Measurements from ENCODE around the gene SAT2. TPM values are rescaled to one million over a fixed set of nuclear protein-coding genes. Genes with fewer than 3 reads are reported as not detected.

Gene SAT2
- total RNA-seq, 2 donors from 2014 or later, result 82.7 to 103 TPM

DNA sequence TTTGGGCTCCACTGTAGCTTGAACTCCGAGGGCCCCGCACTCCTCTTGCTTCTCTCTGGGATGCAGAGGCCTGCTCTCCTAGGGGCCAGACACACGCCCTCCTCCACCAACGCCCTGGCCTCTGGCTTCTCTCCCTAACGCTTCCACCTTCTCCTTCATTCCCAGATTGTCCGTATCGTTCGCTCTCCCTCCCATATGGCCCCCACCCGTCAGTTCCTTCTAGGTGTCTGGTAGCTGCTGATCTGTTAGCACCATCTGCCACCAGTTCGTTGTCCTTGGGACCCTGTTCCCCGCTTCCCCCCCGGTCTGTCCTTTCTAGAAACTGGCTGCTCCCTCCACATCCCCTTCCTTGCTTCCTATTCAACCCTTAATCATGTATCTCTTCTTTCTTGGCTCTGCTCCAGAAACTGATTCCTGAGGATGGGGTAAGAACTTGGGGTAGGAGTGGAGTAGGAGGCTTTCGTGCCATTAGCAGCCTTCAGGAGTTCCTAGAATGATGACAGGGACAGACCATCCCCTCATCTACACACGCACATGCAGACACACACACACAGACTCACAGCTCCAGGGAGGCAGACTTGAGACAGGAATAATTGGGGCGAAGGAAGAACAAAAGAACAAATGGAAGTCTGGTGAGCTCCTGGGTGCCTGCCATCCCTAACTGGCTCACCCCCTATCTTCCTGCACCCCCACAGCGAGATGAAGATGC, 27.4 kb upstream of the SAT2 start:
- H3K36me3 ChIP-seq (ENCODE audit: control insufficient read depth, insufficient read depth, low read length), result no peaks in the 10 kb centered on the region
- H3K4me3 ChIP-seq (ENCODE audit: low read length), result no peak overlapping the region
- no peak overlapping the region for H3K9ac ChIP-seq (ENCODE audit: extremely low read depth, low read length, poor library complexity, severe bottlenecking)
- H3K4me1 ChIP-seq (ENCODE audit: control insufficient read depth, insufficient read depth, low read length), result no peaks in the 10 kb centered on the region
- no peaks in the 10 kb centered on the region for H3K9me3 ChIP-seq (ENCODE audit: control insufficient read depth, low read length)
- Mint-ChIP-seq H3K27me3 (ENCODE audit: insufficient read depth) (peaks cover 42% of the 10 kb centered on the region), H3K4me3 (no peak overlapping the region), H3K4me1 (peaks cover 22% of the 10 kb centered on the region), H3K9me3 (no peaks in the 10 kb centered on the region), H3K36me3 (ENCODE audit: low read depth) (no peaks in the 10 kb centered on the region), H3K27ac (no peak overlapping the region)
- H3K27me3 ChIP-seq (ENCODE audit: control insufficient read depth, insufficient read depth, low read length, poor library complexity, severe bottlenecking), result peaks cover 29% of the 10 kb centered on the region
- WGBS, 2 experiments (ENCODE audit: insufficient coverage in 1 of 2, insufficient read length in 1 of 2), result 89% methylated on average over 15 of the region's 16 CpGs; no CpG with 5 or more reads in 1 of the 2 experiments
- H3K27ac ChIP-seq (ENCODE audit: low read depth, low read length), result no peak overlapping the region
- DNase-seq, result no peak
- TF ChIP-seq, protein P1, sequence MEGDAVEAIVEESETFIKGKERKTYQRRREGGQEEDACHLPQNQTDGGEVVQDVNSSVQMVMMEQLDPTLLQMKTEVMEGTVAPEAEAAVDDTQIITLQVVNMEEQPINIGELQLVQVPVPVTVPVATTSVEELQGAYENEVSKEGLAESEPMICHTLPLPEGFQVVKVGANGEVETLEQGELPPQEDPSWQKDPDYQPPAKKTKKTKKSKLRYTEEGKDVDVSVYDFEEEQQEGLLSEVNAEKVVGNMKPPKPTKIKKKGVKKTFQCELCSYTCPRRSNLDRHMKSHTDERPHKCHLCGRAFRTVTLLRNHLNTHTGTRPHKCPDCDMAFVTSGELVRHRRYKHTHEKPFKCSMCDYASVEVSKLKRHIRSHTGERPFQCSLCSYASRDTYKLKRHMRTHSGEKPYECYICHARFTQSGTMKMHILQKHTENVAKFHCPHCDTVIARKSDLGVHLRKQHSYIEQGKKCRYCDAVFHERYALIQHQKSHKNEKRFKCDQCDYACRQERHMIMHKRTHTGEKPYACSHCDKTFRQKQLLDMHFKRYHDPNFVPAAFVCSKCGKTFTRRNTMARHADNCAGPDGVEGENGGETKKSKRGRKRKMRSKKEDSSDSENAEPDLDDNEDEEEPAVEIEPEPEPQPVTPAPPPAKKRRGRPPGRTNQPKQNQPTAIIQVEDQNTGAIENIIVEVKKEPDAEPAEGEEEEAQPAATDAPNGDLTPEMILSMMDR (conservative IDR thresholded peaks at IDR 0.05), result no peak

GRCh38 chr17:7652388-7653356, 25.1 kb upstream of the SAT2 start:
- H3K9me3 ChIP-seq (ENCODE audit: control insufficient read depth, low read length), result no peaks in the 10 kb centered on the region
- no peak for DNase-seq
- 87 to 89% methylated on average over 10 to 12 of the region's 12 CpGs for WGBS, 2 experiments (ENCODE audit: insufficient coverage in 1 of 2, insufficient read length in 1 of 2)
- no peak overlapping the region for H3K27ac Mint-ChIP-seq
- H3K4me1 Mint-ChIP-seq, result peaks cover 24% of the 10 kb centered on the region
- H3K4me1 ChIP-seq (ENCODE audit: control insufficient read depth, insufficient read depth, low read length), result no peaks in the 10 kb centered on the region
- no peak overlapping the region for H3K27ac ChIP-seq (ENCODE audit: low read depth, low read length)
- H3K4me3 Mint-ChIP-seq, result peak overlapping the region; percentile 61
- peaks cover 50% of the 10 kb centered on the region for H3K27me3 Mint-ChIP-seq (ENCODE audit: insufficient read depth)
- H3K4me3 ChIP-seq (ENCODE audit: low read length), result no peak overlapping the region
- no peaks in the 10 kb centered on the region for H3K36me3 ChIP-seq (ENCODE audit: control insufficient read depth, insufficient read depth, low read length)
- TF ChIP-seq, protein P1 (conservative IDR thresholded peaks at IDR 0.05), result no peak
- H3K9me3 Mint-ChIP-seq, result no peaks in the 10 kb centered on the region
- no peak overlapping the region for H3K9ac ChIP-seq (ENCODE audit: extremely low read depth, low read length, poor library complexity, severe bottlenecking)
- no peaks in the 10 kb centered on the region for H3K36me3 Mint-ChIP-seq (ENCODE audit: low read depth)
- peaks cover 31% of the 10 kb centered on the region for H3K27me3 ChIP-seq (ENCODE audit: control insufficient read depth, insufficient read depth, low read length, poor library complexity, severe bottlenecking)

DNA sequence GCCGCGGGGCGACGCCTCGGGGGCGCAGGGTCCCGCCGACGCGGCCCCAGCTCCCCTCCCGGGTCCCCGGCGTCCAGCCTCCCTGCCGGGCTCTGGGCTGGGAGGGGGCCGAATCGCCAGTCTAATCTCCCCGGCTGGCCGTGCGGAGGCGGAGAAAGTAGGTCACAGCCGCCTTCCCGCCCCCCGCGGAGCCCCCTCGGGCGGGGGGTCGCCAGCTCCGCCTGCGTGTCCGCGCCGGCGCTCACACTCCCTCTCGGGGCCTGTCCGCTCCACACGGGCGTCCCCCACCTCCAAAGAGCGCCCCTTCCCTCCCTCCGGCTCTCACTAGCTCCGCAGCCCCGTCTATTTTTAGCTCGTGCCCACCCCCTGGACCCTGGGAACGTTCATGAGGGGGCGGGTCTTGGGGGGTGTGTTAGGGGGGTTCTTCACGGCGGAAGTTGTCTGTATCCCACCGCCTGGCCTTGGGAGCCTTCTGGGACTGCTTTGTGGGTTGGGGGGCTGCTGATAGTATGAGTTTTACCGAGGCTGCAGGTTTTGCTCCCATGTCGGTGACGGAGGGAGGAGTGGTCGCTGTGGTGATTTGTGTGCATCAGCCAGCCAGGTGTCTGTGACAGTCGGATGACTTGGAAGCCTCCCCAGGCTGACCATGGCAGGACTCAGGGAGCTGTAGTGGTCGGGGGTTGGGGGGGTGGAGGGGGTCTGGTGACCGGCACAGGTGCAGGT, 24.2 kb upstream of the SAT2 start:
- Histone ChIP-seq H3K4me1 (ENCODE audit: control insufficient read depth, insufficient read depth, low read length) (no peaks in the 10 kb centered on the region), H3K9me3 (ENCODE audit: control insufficient read depth, low read length) (no peaks in the 10 kb centered on the region), H3K27ac (ENCODE audit: low read depth, low read length) (no peak overlapping the region), H3K4me3 (ENCODE audit: low read length) (peak overlapping the region; percentile 80), H3K9ac (ENCODE audit: extremely low read depth, low read length, poor library complexity, severe bottlenecking) (peak overlapping the region; percentile 44), H3K36me3 (ENCODE audit: control insufficient read depth, insufficient read depth, low read length) (no peaks in the 10 kb centered on the region), H3K27me3 (ENCODE audit: control insufficient read depth, insufficient read depth, low read length, poor library complexity, severe bottlenecking) (peaks cover 31% of the 10 kb centered on the region)
- 7 to 13% methylated on average over 16 to 43 of the region's 54 CpGs for WGBS, 2 experiments (ENCODE audit: insufficient coverage in 1 of 2, insufficient read length in 1 of 2)
- Mint-ChIP-seq H3K27me3 (ENCODE audit: insufficient read depth) (peaks cover 50% of the 10 kb centered on the region), H3K4me1 (peaks cover 18% of the 10 kb centered on the region), H3K27ac (no peak overlapping the region), H3K36me3 (ENCODE audit: low read depth) (no peaks in the 10 kb centered on the region), H3K4me3 (peak overlapping the region; percentile 61), H3K9me3 (no peaks in the 10 kb centered on the region)
- TF ChIP-seq, protein P1 (conservative IDR thresholded peaks at IDR 0.05), result no peak
- DNase-seq, result peak; percentile 82

Data from endodermal cell (in vitro differentiated cells).